A673 (cell line): ENCODE measurements around the gene CLEC20A. TPM values are rescaled to one million over a fixed set of nuclear protein-coding genes. Genes with fewer than 3 reads are reported as not detected.

Experiments used
- BruUV-seq: library from RNA; stranded (reverse); fragments of 400-500 nt; replicated peaks from 2 replicates; lab custom pipeline; 2021; lab: Mats Ljungman, UMichigan
- CTCF ChIA-PET: fragments of 300-600 bp; sonication (Branson Sonifier 250); formaldehyde crosslinking; loops from one replicate; lab custom pipeline; 2022; ENCODE audit warnings: antibody characterized with exemption; lab: Charles Lee
- POLR2A ChIA-PET: fragments of 300-600 bp; sonication (Branson Sonifier 250); formaldehyde crosslinking; loops from one replicate; lab custom pipeline; 2022; ENCODE audit warnings: antibody characterized with exemption; ENCODE audit not compliant: low non-redundant PET; lab: Charles Lee
- DNase-seq: peaks from one replicate; pipeline ENCODE4 v3.0.0-alpha.2; 2015; ENCODE audit warnings: low spot score
- H3K27ac ChIP-seq: fragments of 200-600 bp; sonication (generic); 2 replicates; pipeline ENCODE4 v1.5.1; 2016; ENCODE audit warnings: mixed run types, low read depth, mild to moderate bottlenecking, mixed read lengths, antibody characterized with exemption, low read length; ENCODE audit not compliant: poor library complexity, severe bottlenecking
- H3K27me3 ChIP-seq: fragments of 200-600 bp; sonication (generic); replicated peaks from 2 replicates; pipeline ENCODE4 v1.6.1; 2017; ENCODE audit warnings: mixed run types, low read depth, mild to moderate bottlenecking, mixed read lengths, antibody characterized with exemption, low read length; ENCODE audit not compliant: insufficient read depth, poor library complexity
- H3K36me3 ChIP-seq: fragments of 200-600 bp; sonication (generic); 2 replicates; pipeline ENCODE4 v1.6.1; 2016; ENCODE audit warnings: mixed run types, mild to moderate bottlenecking, mixed read lengths, antibody characterized with exemption, low read length; ENCODE audit not compliant: insufficient read depth, poor library complexity, severe bottlenecking
- H3K4me1 ChIP-seq: fragments of 200-600 bp; sonication (generic); 2 replicates; pipeline ENCODE4 v1.6.1; 2017; ENCODE audit warnings: mixed run types, mild to moderate bottlenecking, mixed read lengths, antibody characterized with exemption, low read length; ENCODE audit not compliant: insufficient read depth, poor library complexity, severe bottlenecking
- H3K4me3 ChIP-seq: fragments of 200-600 bp; sonication (generic); 2 replicates; pipeline ENCODE4 v1.5.1; 2016; ENCODE audit warnings: low read depth, mixed run types, mild to moderate bottlenecking, mixed read lengths, low read length; ENCODE audit not compliant: poor library complexity, severe bottlenecking
- H3K9me3 ChIP-seq: fragments of 200-600 bp; sonication (generic); 2 replicates; pipeline ENCODE4 v1.6.1; 2016; ENCODE audit warnings: mixed run types, low read depth, mild to moderate bottlenecking, mixed read lengths, antibody characterized with exemption, low read length; ENCODE audit not compliant: poor library complexity, severe bottlenecking
- EZH2 ChIP-seq: fragments of 200-600 bp; sonication (generic); IDR thresholded peaks from 2 replicates; pipeline ENCODE4 v1.6.1; 2017; ENCODE audit warnings: borderline replicate concordance, low read depth, mild to moderate bottlenecking, mixed read lengths, antibody characterized with exemption, low read length; ENCODE audit not compliant: poor library complexity, severe bottlenecking
- intact Hi-C: fragments of 100-400 bp; cut with micrococcal nuclease; formaldehyde crosslinking; loops from one replicate; pipeline ENCODE4 v1.10.0; 2022; ENCODE audit not compliant: unreplicated experiment
- total RNA-seq: library from RNA; stranded (reverse); gene quantifications from 2 replicates; pipeline ENCODE4 v1.2.3, GENCODE V29; 2021
- TF ChIP-seq, protein P1 (sequence below): fragments of 300-800, 200-600 bp; sonication (generic); conservative IDR thresholded peaks from 2 replicates; pipeline ENCODE4 v1.5.1; 2017; ENCODE audit warnings: low read depth, mild to moderate bottlenecking, antibody characterized with exemption, low read length, moderate library complexity, mixed read lengths

Gene CLEC20A
- total RNA-seq, 1 experiment from 2014 or later = not detected

DNA sequence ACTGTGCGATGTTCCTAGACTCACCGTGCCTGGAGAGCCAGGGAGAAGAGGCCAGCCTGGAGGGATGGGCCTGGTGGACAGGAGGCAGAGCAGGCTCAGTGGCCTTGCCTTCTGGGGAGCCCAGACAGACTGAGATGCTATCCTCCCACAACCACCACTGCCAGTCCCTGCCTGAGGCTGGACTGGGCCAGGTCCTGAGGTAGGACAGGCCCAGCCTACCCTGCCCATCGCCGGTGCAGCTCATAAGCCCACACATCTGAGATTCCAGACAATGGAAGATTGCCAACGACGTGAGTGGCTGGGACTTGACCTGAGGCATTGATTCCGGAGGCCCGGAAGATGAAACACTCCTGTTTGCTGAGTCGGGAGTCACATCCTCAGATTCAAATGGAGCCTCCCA lies 5.8 kb downstream of the CLEC20A start:
- Histone ChIP-seq H3K27me3 (no peaks in the 10 kb centered on the region), H3K9me3 (no peaks in the 10 kb centered on the region), H3K36me3 (no peaks in the 10 kb centered on the region), H3K4me1 (no peaks in the 10 kb centered on the region), H3K27ac (no peak overlapping the region), H3K4me3 (no peak overlapping the region)
- intact Hi-C loops = no loop called here
- ChIA-PET CTCF (no interaction called here), POLR2A (no interaction called here)
- no peak for DNase-seq
- no TSS peak for BruUV-seq
- TF ChIP-seq, protein P1, sequence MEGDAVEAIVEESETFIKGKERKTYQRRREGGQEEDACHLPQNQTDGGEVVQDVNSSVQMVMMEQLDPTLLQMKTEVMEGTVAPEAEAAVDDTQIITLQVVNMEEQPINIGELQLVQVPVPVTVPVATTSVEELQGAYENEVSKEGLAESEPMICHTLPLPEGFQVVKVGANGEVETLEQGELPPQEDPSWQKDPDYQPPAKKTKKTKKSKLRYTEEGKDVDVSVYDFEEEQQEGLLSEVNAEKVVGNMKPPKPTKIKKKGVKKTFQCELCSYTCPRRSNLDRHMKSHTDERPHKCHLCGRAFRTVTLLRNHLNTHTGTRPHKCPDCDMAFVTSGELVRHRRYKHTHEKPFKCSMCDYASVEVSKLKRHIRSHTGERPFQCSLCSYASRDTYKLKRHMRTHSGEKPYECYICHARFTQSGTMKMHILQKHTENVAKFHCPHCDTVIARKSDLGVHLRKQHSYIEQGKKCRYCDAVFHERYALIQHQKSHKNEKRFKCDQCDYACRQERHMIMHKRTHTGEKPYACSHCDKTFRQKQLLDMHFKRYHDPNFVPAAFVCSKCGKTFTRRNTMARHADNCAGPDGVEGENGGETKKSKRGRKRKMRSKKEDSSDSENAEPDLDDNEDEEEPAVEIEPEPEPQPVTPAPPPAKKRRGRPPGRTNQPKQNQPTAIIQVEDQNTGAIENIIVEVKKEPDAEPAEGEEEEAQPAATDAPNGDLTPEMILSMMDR = no peak
- no peak for TF ChIP-seq EZH2

DNA sequence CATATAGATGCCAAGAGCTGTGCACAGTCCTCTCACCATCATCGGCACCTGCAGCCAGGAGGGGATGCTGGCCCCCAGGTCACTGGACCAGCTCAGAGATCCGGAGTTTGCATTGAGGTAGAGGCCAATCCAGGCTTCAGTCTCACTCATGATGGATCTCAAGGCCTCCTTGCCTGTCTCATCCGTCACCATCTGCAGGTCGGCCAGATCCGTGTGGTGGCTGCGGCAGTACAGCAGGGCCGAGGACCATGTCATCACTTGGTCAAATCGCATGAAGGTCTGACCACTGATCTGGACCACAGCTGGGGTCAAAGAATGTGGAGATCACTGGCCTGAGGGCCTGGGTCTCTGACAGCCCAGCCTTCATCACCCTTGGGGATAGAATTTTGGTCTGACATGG lies 6.6 kb downstream of the CLEC20A start:
- Histone ChIP-seq H3K4me1 (peaks cover 6% of the 10 kb centered on the region), H3K9me3 (no peaks in the 10 kb centered on the region), H3K36me3 (no peaks in the 10 kb centered on the region), H3K27me3 (no peaks in the 10 kb centered on the region), H3K4me3 (no peak overlapping the region), H3K27ac (no peak overlapping the region)
- DNase-seq = no peak
- TF ChIP-seq, protein P1 = no peak
- no peak for TF ChIP-seq EZH2
- intact Hi-C loops = no loop called here
- POLR2A ChIA-PET = no interaction called here
- CTCF ChIA-PET = no interaction called here
- no TSS peak for BruUV-seq

- CTCF ChIA-PET = no interaction called here
- intact Hi-C loops = no loop called here
- no TSS peak for BruUV-seq
- no peak overlapping the region for H3K4me3 ChIP-seq
- H3K4me1 ChIP-seq = peaks cover 7% of the 10 kb centered on the region
- no peak for DNase-seq
- H3K27ac ChIP-seq = no peak overlapping the region
- no peaks in the 10 kb centered on the region for H3K27me3 ChIP-seq
- POLR2A ChIA-PET = no interaction called here
- H3K36me3 ChIP-seq = no peaks in the 10 kb centered on the region
- no peaks in the 10 kb centered on the region for H3K9me3 ChIP-seq
- TF ChIP-seq, protein P1 = no peak
- no peak for TF ChIP-seq EZH2
Observed at GRCh38 chr1:178489399-178489798, 7.4 kb downstream of the CLEC20A start.
